GM12892 (cell line): Measurements from ENCODE around the gene NDST1.

ENCODE experiments used
- POLR2A ChIP-seq: IDR thresholded peaks from 2 replicates; pipeline ENCODE4 v1.6.1; 2011; ENCODE audit warnings: low read depth, low read length, control low read depth
- POLR2AphosphoS5 ChIP-seq: IDR thresholded peaks from 2 replicates; pipeline ENCODE4 v1.6.1; 2011; ENCODE audit warnings: low read depth, low read length, control low read depth
- TAF1 ChIP-seq: IDR thresholded peaks from 2 replicates; pipeline ENCODE4 v1.6.1; 2011; ENCODE audit warnings: low read depth, mild to moderate bottlenecking, control low read depth, low read length, borderline replicate concordance

DNA sequence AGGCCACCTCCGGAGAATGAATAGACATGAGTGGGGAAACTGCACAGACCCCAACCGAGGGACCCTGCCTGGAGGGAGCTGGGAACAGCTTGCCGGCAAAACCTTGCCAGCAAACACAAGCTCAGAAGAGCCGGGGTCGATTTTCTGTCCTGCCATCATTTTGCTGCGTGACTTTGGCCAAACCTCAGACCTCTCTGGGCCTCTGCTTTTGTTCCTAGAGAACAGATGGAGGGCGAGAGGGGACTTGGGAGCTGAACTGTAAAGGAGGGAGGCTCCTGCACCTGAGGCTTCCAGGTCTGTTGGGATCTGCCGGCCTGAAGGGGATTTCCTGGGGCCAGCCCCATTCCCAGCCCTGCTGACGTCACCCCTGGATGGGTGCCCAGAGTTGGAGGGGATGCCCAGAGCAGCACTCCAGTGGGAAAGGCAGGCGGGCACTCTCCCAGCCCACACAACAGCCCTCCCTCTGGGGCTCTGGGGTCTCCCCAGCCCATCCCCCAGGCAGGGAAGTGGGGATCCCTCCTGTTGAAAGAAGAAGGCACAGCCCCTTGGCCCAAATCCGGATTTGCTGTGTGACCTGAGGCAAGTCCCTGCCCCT is 92.1 kb downstream of the NDST1 start:
- no peak for TF ChIP-seq POLR2A
- TF ChIP-seq TAF1 = no peak
- TF ChIP-seq POLR2AphosphoS5 = no peak
